ENCODE results near the gene GRK2.

GRCh38 chr11:67309166-67309565, 42.9 kb downstream of the GRK2 start:
- TF ChIP-seq CTCF (IDR thresholded peaks at IDR 0.05): no peak
- TF ChIP-seq POLR2A (IDR thresholded peaks at IDR 0.05): no peak

Data from testis (tissue), 2 donors.